Measurements from ENCODE around the gene PRF1.

PRF1 gene

DNA sequence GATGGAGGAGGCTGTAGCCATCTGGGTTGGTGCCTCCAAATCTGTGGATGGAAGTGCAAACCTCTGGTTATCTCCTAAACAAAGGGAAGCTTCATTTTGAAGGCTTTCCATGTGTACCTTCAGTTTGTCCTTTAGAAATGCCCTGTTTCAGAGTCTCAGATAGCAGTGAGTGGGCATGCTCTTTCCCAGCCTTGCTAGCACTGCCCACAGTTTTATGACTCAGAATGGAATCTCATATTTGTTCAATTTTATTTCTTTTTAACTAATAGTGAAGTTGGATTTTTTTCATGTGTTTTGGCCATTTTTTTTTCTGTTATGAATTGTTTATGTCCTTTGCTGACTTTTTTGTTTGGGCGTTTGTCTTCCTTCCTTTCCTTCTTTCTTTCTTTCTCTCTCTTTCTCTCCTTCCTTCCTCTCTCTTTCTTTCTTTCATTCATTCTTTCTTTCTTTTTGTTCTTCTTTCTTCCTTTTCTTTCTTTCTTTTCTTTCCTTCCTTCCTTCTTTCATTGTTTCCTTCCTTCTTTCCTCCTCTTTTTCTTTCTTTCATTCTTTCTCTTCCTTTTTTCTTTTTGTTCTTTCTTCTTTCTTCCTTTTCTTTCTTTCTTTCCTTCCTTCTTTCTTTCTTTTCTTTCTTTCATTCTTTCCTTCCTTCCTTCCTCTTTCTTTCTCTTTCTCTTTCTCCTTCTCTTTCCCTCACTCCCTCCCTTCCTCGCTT is 25.6 kb downstream of the PRF1 start:
- no peak for TF ChIP-seq CTCF (IDR thresholded peaks at IDR 0.05; ENCODE audit: extremely low read depth, missing control alignments)
- DNase-seq (ENCODE audit: low spot score) = no peak

DNA sequence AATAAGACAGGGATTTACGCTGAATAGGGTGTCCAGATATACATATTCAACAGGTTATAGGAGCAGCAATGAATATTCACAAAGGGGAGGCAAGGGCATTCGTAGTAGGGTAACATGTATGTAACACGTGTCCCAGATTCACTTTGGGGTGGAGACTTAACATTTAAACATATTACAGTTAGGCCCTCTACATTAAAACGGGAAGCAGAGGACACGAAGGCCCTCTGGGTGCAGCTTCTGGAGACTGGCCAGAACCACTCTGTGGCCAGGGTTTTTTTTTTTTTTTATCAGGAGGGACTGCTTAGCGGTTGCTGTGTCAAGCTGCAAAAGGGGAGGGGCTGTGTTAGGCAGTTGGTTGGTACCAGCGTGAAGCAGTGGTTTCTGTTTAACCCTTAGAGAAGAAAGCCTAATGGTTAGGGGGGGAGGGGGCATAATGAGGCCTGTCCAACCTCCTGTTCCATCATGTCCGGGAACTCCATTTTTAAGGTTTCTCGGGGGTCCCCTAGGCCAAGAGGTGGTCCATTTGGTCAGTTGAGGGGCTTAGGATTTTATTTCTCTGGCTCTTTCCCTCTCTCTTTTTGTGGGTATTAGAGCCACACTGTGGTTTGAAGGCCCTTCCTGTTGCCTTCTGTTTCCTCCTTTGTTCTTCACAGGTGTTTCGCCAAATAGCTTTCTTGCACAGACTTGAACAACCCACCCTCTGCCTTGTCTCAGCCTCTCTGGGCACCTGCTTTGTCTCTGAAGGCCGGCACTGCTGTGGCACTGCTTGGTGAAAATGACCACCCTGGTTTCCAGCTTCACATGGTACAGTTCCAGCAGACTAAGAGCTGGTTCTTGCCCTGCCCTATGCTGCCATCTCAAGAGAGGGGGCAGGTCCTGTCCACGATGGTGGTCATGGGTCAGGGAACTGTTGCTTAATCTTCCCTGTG is 26.4 kb downstream of the PRF1 start:
- TF ChIP-seq CTCF (IDR thresholded peaks at IDR 0.05; ENCODE audit: extremely low read depth, missing control alignments) = no peak
- peak; percentile 59 for DNase-seq (ENCODE audit: low spot score)

DNA sequence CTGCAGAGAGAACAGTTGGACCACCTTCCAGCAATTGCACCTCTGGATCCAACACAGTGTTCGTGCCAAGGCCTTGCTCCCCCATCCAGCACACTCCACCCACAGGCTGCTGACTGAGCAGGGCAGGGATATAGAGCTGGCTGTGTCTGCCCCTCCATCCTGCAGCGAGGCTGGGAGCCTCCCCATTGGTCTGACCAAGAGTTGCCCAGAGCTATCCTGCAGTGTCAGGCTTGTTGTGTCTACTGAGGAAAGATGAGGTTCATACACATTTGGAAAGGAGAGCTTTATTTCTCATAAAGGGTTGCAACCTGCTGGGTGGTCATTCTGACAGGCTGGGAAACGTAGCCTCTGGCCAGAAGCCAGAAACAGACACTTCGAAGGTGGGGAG is 27.1 kb downstream of the PRF1 start:
- no peak for TF ChIP-seq CTCF (IDR thresholded peaks at IDR 0.05; ENCODE audit: extremely low read depth, missing control alignments)
- no peak for DNase-seq (ENCODE audit: low spot score)

DNA sequence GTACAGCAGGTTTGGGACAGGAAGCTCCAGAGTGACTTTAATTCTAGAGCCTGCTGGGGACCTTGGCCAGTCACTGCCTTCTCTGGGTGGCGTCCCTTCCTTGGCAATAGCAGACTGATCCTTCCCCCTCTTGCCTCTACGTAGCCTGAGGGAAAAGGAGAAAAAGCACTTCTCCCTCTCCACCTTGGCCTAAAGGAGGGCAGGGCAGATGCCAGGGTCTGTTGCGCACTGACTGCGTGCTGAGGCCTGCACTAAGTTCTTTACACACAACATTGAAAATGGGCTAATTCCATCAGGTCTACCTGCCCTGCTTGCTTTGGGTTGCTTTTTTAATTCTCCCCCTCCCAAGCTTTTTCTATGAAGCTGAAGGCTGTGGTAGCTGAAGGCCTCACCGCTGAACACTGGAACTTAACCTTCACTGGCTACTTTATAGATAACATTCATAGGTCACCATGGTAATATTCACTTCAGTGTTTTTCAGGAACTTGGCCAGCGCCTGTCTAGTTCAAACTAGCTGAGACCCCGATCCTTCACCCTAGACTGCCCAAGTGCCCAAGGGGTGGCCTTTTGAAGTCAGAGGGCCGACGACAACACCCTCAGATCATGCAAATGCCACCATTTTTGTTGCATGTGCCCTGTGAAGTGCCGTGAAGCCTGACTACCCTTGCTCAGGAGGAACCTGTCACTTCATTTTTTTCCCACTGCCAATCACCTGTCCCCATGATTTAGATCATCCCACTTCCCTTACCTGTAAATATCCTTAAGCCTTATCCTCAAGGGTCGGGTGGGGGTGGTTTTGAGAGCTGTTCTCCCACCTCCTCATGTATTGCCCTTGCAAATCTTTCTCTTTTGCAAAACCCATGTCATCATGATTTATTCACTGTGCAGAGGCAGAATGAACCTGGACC is 28.7 kb downstream of the PRF1 start:
- TF ChIP-seq CTCF (IDR thresholded peaks at IDR 0.05; ENCODE audit: extremely low read depth, missing control alignments) = no peak
- DNase-seq (ENCODE audit: low spot score) = no peak

DNA sequence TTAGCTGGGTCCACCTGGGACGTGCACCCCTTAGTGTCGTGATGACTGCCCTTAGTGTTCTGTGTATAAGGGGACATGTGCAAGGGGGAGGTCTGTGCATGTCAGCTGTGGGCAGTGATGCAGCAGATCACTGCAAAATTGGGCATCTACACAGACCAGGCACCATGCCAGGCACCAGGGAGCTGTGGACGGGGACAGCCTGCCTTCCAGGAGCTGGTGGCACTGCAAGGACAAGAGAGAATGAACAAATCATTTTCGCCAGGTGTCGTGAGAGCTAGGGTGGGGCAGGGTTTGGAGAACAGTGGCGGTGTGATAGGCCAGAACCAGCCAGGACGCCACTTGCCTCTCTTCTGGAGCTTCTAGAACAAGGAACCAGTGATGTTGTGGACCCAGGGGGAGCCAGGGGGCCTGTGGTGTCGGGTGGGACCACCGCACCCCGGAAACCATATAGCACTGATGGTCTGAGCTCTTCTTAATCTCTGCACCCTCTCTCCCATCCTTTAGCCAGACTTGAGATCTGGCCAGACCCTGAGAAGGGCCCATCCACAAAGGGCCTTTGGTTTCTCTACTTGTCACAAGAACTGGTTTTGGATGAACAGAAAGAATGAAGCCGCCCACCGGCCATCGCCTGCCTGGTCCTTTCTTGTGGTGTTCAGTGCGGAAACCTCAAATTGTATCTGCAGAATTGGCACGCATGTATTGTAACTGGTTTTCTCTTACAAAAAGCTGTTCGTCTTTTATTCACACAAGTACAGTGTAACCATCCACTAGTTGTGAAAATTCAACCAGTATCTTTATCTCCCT is 30.7 kb downstream of the PRF1 start:
- TF ChIP-seq CTCF (IDR thresholded peaks at IDR 0.05; ENCODE audit: extremely low read depth, missing control alignments) = no peak
- no peak for DNase-seq (ENCODE audit: low spot score)

GRCh38 chr10:70571236-70571635 is 31.3 kb downstream of the PRF1 start:
- no peak for TF ChIP-seq CTCF (IDR thresholded peaks at IDR 0.05; ENCODE audit: extremely low read depth, missing control alignments)
- DNase-seq (ENCODE audit: low spot score) = no peak

Measured in GM20000 (cell line).